ENCODE data around the gene SLFN12.
"Not testable (repeated sequence)": the region's sequence is repeated elsewhere in the genome, so short reads cannot be mapped to it uniquely, and the experiment has no call there.

SLFN12 gene

GRCh38 chr17:35407531-35407930 is 24.8 kb downstream of the SLFN12 start:
- DNase-seq = no peak

GRCh38 chr17:35406568-35406967 is 25.7 kb downstream of the SLFN12 start:
- DNase-seq = no peak

GRCh38 chr17:35404360-35404759 is 27.9 kb downstream of the SLFN12 start:
- DNase-seq = no peak

- not testable (repeated sequence) for DNase-seq
Observed at GRCh38 chr17:35393783-35394182, 38.5 kb downstream of the SLFN12 start.

GRCh38 chr17:35390663-35391062 is 41.6 kb downstream of the SLFN12 start:
- DNase-seq = no peak

GRCh38 chr17:35390156-35390555 is 42.1 kb downstream of the SLFN12 start:
- DNase-seq = no peak

GRCh38 chr17:35387496-35387895 is 44.8 kb downstream of the SLFN12 start:
- no peak for DNase-seq

- no peak for DNase-seq
Observed at GRCh38 chr17:35377706-35378105, 54.6 kb downstream of the SLFN12 start.

- no peak for DNase-seq
Observed at GRCh38 chr17:35377068-35377467, 55.2 kb downstream of the SLFN12 start.

- DNase-seq = no peak
Observed at GRCh38 chr17:35376245-35376644, 56.1 kb downstream of the SLFN12 start.

GRCh38 chr17:35374766-35375344 is 57.4 kb downstream of the SLFN12 start:
- DNase-seq = no peak

- peak; percentile 22 for DNase-seq
Observed at GRCh38 chr17:35373984-35374765, 58.1 kb downstream of the SLFN12 start.

GRCh38 chr17:35373534-35373983 is 58.7 kb downstream of the SLFN12 start, which contains the start of gene SLFN11:
Gene SLFN11, minus strand, starts transcription at chr17:35373621. Its CDS starts 9,814 bp downstream, at chr17:35363807.
- DNase-seq = peak; percentile 55

GRCh38 chr17:35372846-35373533 is 59.3 kb downstream of the SLFN12 start:
- no peak for DNase-seq

GRCh38 chr17:35371934-35372333 is 60.4 kb downstream of the SLFN12 start:
- DNase-seq = no peak

- DNase-seq = no peak
Observed at GRCh38 chr17:35368081-35368830, 64.0 kb downstream of the SLFN12 start.

- DNase-seq = no peak
Observed at GRCh38 chr17:35361027-35361426, 71.3 kb downstream of the SLFN12 start.

All from NCI-H187 treated with DMSO at 0.1 percent for 48 hours (cell line).